NCI-H1417 (cell line): Measurements from ENCODE around the gene ARID1B.

ENCODE experiments used
- DNase-seq, 3 experiments: peaks; one replicate each; lab custom pipeline; 2025; lab: John Stamatoyannopoulos, UW

Gene ARID1B

DNA sequence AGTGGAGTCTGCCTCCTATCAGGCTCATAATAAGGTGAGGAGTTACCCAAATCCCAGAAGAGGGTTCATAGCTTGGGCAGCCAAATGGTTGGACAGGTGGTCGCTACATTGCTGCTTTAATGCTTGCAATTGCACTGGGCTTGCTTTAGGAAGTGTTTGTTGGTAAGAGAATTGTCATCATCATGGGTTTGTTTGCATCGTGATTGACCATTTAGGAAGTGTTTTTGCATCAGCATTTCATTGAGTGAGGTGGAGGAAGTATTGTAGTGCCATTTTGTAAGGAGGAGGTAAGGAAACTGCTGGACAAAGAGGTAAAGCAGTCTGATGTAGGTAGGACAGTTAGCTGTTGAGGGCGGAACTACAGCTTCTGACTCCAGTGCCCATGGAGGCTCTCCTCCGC, 101.5 kb downstream of the ARID1B start:
- no peak for DNase-seq

DNA sequence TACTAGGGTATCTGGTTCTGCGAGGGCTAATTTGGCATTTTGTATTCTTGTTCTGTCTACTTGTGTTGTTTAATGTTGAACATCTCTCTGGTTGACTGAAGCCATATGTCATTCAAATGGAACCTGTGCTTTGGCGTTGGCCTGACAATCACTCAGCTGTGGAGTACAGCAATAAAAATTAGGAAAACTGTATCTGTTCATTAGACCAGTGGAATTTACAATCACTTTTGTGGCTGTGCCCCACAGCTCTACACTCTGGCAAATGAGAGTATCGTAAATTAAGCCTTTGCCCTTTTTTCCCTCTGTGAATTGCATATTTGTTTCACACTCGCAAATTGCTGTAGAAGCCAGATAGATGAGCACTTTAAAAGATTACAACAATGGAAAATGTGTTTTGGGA, 102.0 kb downstream of the ARID1B start:
- peak in 1 of 3 experiments; percentile 6 for DNase-seq

DNA sequence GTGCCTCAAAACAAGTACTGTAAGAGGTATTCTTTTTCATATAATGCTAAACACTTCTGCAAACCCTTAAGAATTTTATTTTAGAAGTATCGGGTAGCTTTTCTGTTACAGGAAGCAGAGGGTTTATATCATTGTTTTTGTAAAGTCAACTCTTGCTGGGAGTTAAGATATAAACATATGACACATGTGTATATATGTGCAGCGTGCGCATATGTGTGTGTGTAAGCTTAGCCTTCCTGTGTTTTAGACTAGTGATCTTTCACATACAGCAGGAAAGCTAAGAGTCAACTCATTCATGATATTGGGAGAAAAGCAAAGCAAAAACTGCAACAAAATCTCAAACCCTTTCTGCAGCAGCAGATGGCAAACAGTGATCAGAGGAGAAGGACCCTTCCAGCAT, 102.4 kb downstream of the ARID1B start:
- DNase-seq = no peak

DNA sequence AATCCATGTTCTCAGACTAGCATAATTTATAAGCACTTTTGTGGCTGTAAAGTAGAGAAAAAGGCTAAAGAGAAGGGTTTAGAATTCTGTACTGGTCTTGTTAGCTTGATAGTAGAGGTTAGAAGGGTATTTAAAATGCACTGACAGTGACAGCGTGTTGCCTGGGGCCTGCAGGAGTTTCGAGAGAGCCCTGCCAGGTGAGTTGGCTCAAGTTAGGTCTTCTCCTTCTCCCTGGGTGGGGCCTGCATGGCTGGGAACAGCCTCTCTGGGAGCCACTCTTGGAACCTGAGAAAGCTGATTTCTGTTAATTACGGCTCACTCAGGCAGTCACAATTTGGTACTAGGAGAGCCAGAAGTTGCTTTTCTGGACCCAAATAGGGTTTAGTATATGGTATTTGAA, 103.7 kb downstream of the ARID1B start:
- peak in 1 of 3 experiments; percentile 23 for DNase-seq

DNA sequence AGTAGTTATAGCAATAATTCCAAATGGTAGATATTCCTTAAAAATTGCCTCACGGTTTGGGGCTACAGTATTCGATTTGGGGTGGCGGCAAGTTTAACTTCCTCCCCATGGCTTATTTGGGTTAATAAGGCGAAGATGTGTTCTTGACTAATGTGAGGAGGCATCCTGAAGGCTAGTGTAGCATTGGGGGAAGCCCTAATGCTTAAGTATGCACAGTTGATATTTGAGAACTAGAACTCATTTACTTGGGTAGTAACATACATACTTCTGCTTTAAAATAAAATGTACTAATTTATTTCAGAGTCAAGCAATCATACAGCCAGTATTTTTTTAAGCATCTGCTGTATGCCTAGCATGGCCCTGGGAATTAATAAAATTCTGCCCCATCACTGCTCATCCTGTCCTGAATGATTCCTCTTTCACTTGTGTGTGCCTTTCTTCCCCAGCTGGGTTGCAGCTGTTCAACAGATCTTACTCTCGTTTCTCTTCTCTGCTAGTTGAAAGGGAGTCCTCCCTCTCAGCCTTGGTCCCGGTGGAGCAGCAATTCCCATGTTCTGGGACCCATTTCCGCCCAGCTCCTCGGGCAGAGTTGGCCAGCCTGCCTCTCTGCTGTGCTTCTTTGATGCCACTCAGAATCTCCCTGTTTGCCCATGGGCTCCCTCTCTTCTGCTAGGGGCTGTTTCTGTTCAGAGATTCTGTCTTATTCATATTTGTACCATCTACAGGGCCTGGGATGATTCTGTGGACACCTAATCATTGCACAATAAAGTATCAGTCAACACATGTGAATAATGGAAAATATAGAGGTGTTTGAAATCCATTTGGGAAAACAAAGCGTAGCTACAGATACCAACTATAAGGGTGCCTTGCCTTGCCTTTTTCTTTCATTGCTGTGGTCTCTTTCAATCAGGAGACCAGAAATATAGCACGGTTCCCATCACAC, 104.8 kb downstream of the ARID1B start:
- no peak for DNase-seq

DNA sequence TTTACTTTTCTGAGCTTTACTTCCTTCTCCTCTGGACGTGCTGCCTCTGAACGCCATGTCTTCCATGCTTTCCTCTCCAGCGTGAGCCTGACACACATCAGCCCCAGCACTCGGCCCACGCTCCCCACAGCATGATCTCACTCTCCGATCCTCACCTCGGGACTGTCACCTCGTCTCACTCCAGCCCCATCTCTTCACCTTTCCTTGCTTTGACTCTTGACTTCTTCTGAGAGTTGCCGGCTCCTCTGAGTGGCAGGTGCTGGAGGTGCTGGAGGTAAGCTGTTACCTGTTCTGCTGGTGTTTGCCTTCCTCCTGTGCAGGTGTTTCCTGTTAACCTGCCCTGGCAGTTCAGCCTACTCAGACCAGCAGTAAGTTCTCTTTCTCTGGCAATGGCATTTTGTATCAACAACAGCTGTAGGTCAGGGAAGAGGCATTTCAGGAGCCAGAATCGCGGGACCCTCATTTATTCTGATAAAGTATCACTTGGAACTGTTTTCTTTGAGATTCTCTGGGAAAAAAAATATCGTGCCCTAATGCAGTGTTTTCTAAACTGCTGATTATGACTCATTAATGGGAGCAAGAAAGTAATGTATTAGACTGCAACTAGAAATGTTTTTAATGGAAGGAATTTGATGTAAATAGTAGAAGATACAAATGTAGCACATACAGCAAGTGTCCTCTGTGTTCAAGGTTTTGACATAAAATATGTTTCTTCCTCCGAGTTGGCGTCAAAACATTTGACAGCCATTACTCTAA, 106.5 kb downstream of the ARID1B start:
- peak; percentile 41 to 85 (median 68) for DNase-seq

DNA sequence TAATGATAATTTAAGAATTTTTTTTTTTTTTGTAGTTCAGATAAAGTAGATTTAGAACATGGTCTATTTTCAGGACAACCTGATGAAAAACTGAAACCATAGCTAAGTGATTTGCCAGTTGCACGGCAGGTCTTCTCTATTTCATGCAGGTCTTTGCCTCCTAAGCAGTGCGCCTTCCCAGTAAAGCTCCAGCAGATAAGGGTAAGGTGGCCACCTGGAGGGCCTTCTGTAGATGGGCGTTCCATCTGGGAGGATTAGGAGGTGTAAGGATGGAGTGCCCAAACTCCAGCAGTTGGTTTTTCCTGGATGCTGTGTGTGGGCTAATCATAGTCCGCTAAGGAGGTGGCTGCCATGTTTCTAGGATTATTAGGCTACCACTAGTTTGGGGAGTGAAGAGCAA, 107.1 kb downstream of the ARID1B start:
- DNase-seq = peak in 2 of 3 experiments; percentile 32 to 52

DNA sequence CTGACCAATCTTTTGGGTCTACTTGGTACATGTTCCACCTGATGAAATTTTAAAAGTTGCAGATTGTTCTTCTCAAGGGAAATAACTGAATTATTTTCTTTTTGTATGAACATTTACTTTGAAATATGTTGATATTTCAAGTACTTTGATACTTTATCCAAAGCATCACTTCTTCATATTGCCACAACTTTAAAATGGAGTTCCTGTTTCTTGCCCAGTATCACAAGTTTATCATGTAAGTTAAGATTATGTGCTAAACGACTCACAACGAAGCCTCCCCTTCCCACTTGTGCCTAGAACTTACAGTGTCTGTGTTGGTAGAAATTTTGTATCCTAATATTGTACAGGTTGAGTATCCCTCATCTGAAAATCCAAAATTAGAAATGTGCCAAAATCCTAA, 108.4 kb downstream of the ARID1B start:
- DNase-seq = no peak

DNA sequence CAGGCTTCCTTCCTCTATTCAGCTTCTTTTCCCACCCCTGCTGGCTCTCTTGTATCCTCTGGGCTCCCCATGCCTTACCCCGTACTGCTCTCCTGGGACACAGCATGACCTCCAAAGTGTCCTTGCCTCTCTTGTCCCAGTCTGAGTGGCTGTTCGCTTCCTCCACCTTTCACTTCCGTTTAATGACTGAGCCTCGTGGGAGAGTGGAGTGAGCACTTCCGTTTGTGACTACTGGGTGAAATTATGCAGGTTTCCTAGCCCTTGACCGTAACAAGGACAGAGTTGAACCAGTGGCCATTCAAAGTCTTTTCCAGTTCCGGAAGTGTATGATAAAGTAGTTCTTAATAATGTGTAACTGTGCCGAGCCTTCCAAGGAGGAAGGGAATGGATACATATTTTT, 109.2 kb downstream of the ARID1B start:
- no peak for DNase-seq

DNA sequence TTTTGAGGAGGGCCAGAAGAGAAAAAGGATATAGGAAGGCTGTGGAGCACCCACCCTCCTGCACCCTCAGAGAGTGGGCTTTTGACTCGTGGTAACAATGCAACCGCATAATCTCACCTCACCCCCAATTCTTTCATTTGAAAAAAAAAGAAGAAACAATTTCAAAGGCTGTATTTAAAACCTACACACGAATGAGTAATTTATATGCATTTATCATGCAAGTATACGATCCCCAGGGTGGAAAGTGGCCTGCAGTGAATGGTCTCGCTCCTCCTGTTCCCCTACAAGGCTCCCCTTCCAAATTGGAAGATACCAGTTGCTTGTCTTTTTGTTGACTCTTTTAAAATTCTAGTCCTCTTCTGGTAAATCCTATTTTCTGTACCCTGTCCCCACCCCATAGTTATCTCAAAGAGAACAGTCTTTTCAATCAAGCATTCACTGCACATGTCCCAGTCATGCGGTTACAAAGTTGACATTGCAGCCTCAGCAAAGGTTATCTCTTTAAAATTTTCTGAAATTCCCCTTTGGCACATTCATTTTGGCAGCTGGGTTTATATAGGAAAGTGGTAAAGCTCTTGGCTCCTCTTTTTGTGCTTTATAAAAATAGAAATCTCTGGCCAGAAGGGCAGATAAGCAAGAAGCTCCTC, 110.6 kb downstream of the ARID1B start:
- DNase-seq = no peak

DNA sequence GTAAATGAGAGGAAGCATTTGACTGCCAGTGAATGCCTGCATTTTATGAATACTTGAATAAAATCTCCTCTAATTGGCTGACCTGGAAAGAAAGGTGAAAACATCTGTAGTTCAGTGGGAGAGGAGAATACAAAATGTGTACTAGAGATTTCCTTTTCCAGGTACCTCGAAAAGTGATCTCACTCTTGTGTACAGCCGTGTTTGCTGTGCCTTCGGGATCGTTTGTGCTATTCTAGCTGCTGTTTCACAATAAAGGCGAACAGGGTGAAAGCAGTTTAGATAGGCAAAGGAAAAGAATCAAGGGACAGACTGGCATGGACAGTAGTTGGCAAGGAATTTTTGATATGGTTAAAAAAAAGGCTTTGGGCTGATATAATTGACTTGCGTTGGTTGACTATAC, 112.3 kb downstream of the ARID1B start:
- peak in 2 of 3 experiments; percentile 36 to 78 for DNase-seq

DNA sequence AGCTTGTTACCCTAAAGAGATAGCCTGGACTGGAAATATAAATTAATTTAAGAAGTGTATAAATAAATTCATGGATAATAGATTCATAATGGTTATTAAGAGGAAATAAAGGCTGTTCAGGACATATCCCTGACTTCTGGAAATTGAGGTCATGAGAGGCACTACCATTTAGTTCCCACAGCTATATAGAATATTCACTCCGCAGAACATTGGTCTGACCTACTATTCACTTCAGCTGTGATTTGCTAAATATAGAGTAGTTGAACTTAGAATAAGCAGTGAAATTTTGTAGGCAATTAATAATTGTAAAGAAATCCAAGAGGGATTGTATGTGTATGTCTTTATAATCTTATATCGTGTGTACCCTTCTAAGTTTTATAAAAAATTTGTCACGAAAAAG, 112.8 kb downstream of the ARID1B start:
- no peak for DNase-seq

DNA sequence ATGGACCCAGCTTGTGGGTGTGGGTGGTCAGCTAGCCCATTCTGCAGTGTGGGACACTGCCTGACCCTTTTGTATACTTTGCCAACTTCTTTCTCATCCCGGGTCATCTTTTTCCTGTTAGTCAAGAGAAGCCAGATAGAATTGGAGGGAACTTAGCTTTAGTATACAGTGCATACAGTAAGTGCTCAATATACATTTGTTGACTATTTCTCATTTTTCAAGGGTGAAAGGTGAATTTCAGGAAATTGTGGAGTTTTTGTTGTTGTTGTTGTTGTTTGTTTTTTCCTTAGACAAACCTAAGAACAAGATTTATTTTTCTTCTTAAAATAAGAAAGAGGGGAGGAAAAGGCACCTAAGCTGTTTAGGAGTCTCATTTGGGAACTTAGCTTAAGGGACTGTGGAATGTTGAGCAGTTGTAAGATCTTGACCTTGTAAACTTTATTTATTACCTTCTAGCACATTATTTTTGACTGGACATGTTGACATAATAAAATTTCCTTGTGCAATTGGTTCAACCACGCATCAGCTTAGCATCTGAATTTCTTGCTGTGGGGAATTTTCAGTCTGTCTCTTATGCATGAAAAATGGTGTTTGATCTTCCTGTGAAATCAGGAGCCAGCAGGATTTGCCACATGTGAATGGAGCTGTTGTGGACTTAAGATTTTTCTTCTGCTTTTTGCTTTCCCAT, 113.6 kb downstream of the ARID1B start:
- DNase-seq = no peak

DNA sequence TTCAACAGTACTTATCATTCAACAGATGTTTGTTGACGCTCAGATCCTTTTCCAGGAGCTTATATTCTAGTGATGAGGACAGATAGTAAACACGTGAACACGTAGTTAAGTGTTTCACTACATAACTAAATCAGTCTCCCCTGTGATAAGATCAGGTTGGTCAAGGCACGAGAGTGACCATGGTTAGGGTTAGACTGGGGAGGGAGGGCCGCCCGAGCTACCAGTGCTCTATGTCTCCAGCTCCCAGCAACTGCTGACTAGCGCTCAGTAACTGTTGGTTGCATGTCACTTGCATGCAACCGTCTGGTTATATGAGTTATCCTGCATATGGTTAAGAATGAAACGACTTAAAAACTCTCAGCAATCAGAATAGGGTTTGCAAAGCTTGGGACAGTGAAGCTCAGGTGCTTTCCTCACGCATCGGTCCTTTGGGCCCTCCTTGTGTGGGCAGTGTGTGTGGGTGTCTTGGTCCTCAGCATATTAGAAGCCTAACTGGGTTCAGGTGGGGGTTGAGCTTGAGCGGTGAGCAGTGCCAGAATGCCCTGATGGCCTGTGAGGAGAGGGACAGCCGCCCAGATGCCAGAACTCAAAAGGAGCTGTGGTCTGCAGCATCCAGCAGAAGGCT, 120.8 kb downstream of the ARID1B start:
- no peak for DNase-seq

DNA sequence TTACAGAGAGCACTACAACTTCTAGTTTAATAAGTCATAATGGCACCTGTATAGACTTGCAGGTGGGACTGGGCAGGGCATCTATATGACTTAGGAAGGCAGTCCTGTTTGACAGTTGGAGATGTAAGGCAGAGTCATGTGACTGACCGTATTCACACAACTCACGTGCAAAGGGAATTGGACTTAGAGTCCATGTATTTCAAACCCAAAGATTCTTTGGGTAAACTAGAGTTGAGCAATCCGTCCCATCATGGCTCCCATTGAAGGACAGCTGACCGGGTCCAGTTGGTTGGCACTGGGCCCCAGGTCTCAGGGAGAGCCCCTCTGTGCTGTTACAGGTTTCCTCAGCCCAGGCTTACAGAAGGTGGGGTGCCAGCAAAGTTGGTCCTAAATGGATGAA, 121.9 kb downstream of the ARID1B start:
- DNase-seq = no peak

DNA sequence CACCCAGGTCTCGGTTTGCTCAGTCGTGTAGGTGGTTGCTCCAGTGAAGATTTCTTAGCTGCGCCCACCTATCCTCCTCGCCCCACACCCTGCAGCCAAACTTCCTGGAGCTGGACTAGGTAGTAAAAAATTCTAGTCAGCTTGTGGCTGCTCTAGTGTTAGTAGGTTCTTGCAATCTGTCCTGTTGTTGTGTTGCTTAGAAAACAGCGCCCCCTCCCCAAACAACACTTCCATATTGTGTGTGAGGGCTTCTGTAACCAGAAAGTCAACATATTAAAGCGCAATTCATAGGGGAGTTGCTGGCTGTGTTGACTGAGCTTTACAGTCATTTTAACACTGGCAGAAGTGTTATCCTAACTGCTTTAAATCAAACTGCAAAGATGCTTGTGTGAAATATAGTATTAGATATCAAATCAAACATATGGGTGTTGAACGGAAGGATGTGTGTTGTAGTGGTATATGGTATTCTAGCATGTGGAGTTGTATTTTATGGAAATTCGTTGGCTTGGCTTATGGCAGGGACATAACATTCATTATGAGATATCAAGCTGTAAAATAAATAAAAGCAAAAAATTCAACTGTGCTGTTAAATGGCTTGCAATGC, 122.5 kb downstream of the ARID1B start:
- DNase-seq = no peak

DNA sequence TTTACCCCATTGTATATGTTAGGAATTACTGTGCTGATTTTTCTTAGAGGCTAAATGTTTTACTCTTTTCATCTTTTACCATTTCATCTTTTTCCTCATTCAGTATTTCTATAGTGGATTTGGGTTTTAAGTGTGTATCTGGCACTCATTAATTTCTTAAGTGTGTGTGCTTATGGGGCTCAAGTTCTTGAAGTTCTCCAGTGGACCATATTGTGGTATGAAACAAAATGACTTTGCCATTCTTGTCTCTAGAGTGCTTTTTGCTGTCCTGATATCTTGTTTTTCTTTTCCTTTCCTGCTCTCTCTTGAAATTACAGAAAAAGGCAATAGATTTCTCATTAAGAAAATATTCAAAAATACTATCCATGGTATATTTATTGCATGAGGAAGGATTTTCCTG, 123.1 kb downstream of the ARID1B start:
- no peak for DNase-seq

DNA sequence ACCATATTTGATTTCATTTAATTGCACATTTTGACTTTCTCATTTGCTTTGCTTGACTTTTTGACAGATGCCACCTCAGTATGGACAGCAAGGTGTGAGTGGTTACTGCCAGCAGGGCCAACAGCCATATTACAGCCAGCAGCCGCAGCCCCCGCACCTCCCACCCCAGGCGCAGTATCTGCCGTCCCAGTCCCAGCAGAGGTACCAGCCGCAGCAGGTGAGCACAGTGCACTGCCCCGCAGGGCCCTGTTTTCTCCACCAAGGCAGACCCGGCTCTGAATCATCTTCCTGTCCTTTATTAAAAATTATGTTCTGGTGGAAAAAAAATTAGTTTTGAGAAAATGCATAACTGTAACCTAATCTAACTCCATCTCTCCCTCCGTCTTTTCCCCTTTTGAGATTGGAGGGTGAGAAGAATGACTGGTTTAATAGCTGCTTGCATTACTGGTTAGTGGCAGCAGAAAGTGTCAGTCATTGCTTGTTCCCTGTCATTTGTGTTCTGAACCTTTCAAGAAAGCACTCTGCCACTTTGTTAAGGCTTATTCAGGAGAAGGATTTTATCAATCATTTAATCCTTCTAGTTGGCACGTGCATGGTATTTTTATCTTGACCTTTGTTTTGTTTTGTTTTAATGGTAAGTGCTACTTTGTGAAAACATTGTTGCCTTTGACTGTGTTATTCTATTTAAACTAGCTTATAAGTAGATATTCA, 124.3 kb downstream of the ARID1B start:
- no peak for DNase-seq

DNA sequence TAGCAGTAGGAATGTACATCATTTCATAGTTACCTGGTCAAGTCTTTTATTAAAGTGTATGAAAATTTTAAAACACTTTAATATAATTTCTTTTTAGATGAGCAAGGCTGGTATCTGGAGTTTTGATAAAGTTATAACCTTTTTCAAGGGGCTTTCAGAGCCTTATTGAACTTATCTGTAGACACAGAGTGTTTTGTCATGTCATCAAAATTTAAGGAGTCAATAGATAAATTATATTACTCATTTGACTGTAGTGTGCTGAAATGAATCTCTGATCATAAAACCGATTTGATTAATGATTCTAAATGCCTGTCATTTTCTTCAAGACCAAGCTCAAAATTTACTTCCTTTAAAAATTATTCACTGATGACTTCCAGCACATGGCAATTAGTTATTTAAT, 125.6 kb downstream of the ARID1B start:
- DNase-seq = peak in 1 of 3 experiments; percentile 27

DNA sequence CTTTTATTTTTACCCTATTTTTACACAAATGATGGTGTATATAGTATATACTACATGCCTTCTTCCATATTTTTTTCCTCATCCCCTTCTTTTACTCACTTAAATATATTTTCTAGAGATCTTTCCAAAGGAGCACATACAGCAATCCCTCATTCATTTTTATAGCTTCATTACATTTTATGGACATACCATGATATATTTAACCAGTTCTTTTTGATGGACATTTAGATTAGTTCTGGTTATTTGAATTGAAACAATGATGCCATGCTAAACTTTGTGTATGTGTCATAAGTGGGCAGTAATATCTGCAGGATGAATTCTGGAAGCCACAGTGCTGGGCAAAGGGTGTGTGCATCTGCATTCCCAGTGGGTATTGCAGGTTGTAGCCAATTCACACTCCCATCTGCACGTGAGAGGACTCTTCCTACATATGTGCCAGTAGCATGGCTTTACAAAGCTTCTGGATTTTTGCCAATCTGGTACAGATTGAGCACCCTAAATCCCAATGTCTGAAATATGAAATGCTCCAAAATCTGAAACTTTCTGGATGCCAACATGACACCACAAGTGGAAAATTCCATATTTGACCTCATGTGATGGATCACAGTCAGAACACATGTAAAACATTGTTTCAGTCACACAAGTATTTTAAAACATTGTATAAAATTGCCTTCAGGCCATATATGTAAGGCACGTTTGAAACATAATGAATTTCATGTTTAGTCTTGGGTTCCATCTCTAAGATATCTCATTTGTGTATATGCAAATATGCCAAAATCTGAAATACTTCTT, 127.2 kb downstream of the ARID1B start:
- no peak for DNase-seq
